Ureter (tissue), 1 donor: ENCODE measurements around the gene TRIAP1. TPM values are rescaled to one million over a fixed set of nuclear protein-coding genes. Genes with fewer than 3 reads are reported as not detected.
"Not testable (repeated sequence)": the region's sequence is repeated elsewhere in the genome, so short reads cannot be mapped to it uniquely, and the experiment has no call there.

Experiments used
- DNase-seq: peaks from one replicate; pipeline ENCODE4 v3.0.0-alpha.2; 2020; ENCODE audit warnings: low spot score
- total RNA-seq: library from RNA; stranded (reverse); gene quantifications from one replicate; pipeline ENCODE4 v1.2.4, GENCODE V29; 2023
- donor health status: DM: yes; HTN: yes; CAD: no.

Gene TRIAP1
- total RNA-seq = 15.8 TPM

- peak; percentile 88 for DNase-seq
Measured at GRCh38 chr12:120445911-120446843, at the start of gene TRIAP1, which contains the start of gene GATC. TSS of gene TRIAP1 (minus strand) at chr12:120446384. CDS start at chr12:120446372, 12 bp downstream. TSS of gene GATC (plus strand) at chr12:120446444. CDS start at chr12:120446481, 37 bp downstream.

- DNase-seq = peak; percentile 47
Measured at GRCh38 chr12:120495186-120495730, 49.1 kb upstream of the TRIAP1 start.

DNA sequence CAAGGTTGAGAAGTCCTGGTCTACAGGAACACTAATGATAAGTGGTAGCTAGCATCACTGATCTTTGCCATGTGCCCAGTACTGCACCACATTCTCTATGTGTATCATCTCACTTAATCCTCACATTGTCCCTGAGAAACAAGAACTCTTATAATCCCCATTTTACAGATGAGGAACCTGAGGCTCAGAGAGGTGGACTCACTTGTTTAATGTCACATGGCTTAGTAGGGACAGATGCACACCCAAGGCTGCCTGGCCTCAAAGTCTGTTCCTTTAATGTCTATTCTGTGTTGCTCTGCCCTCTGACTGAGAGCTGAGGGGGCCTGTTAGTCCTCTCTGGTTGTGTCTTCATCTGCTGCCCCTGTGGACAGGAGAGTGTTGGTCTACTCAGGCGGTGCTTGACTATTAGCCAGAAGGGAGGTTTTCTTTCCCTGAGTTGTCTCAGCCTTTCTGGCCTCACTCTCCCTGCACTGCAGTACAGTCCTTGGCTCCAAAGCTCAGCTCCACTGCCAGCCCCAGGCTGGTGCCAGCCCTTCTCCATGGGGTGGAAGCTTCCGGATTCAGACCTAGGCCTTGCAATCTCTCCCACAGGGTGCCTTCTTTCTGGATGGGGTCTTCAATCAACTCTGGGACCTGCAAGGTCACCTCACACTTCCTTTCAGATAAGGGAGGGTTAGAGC, 44.8 kb upstream of the TRIAP1 start:
- DNase-seq = no peak

DNA sequence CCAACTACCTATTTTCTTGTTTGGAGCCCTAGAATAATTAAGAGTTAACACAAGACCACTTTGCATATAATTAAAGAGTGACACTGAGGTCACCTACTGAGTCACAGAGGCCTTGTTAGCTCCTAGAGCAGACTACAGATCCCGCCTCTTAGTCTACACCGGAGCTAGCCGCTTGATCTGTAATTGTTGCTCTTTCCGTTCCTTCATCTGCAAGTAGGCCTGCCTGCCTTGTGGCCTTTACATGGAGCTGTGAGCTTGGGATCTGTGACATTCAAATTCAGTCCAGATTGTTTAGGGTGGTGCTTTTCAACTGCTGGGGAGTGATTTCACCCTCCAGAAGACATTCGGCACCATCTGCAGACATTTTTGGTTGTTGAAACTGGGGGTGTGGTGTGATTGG, 44.1 kb upstream of the TRIAP1 start:
- no peak for DNase-seq

DNA sequence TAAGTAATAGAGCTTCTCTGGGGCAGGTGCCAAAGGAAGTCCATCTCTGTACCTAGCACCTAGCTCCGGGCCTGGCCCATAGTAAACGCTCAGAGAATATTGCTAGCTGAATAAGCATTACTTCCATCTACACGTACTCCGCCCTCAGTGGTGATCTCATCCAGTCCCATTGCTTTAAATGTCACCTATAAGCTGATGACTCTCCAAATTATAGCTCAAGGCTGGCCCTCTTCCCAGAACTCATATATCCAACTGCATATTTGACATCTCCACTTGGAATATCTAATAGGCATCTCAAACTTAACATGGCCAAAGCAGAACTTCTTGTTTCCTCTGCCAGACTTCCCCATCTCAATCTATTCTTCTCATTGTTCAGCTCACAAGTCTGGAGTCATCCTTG, 42.8 kb upstream of the TRIAP1 start:
- no peak for DNase-seq

GRCh38 chr12:120488057-120488640, 42.0 kb upstream of the TRIAP1 start:
- DNase-seq = no peak

DNA sequence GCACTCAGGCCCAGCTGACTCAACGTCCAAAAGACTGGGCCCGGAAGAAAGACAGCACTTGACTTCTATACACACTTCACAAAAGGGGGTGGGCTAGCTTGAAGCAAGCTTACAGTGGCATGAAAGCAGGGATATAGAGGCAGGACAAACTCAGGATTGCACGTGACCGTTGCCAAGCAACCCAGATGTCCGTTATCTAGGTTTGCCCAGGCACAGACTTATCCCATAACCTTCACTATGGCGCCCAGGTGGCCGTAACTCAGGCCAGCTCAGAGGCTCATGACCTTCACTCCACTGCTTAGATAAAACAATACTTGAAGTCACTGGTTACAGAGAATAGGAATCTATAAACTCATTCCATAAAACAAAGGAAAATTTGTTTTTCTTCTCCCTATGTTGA, 41.4 kb upstream of the TRIAP1 start:
- not testable (repeated sequence) for DNase-seq

- no peak for DNase-seq
Measured at GRCh38 chr12:120485961-120486881, 40.0 kb upstream of the TRIAP1 start.

- no peak for DNase-seq
Measured at GRCh38 chr12:120483621-120484020, 37.4 kb upstream of the TRIAP1 start.

DNA sequence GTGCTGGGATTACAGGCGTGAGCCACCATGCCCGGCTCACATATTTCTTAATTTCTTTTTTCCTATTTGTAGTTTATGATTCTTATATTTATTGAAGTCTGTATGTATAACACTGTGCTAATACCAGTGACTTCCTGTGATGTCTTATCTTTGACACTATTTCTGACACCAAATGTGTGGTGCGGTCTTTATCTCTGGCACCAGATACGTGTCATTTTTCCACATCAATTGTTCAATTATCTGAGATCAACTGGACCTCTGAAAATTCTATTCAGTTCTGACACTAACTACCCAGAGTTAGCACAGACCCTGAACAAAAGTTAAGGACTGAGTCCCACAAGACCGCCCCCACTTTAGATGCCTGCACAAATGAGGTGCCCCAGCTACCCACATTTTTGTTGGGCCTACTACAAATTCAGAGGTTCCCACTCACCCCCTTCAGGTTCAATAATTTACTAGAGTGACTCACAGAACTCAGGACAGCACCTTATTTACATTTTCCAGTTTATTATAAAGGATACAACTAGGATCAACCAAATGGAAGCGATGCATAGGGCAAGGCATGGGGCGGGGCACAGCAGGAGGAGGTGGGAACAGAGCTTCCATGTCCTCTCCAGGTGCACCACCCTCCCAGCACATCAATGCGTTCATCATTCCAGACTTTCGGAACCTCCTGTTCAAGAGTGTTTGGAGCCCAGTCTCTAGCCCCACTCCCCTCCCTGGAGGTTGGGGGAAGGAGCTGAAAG, 35.0 kb upstream of the TRIAP1 start:
- DNase-seq = no peak

- no peak for DNase-seq
Measured at GRCh38 chr12:120480211-120480610, 34.0 kb upstream of the TRIAP1 start.

DNA sequence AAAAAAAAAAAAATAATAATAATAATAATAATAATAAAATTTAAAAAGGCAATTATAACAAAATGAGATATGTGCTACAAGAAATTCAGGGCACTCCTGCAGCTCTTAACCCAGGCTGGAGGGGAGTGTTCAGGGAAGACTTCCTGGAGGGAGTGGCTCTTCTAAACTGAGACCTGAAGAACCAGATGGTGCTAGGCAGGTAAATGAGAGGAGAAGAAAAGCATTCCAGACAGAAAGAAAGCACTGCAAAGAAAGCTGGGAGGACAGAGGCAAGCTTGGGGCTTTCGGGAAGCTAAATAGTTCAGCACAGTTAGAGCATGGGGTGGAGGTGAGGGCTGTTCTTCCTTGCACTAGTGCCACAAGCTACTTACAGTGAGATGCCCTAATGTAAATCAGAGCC, 33.3 kb upstream of the TRIAP1 start:
- DNase-seq = no peak

- DNase-seq = no peak
Measured at GRCh38 chr12:120475643-120476042, 29.5 kb upstream of the TRIAP1 start.

GRCh38 chr12:120474616-120474960, 28.4 kb upstream of the TRIAP1 start:
- peak; percentile 77 for DNase-seq

- DNase-seq = no peak
Measured at GRCh38 chr12:120473807-120474615, 27.8 kb upstream of the TRIAP1 start.

DNA sequence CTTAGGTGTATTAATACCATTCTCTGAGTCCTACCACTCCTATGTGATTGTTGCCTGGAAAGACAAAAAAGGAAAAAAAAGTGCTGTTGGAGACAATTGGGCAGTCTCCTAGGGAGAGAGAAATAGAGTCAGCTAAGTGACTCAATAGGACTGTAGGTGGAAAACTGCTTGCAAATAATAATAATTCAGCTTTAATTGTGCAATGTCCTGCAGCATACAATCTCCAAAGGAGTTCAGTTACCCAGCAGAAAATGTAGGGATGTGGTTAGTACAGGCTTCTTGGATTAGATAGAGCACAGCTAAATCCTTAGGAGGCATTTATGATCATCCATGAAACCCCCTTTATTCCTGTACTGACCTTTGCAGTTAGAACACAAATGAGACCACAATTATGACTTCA, 26.3 kb upstream of the TRIAP1 start:
- DNase-seq = no peak

- DNase-seq = no peak
Measured at GRCh38 chr12:120470150-120470784, 24.1 kb upstream of the TRIAP1 start.

GRCh38 chr12:120469450-120470149, 23.4 kb upstream of the TRIAP1 start, which contains the start of gene SRSF9:
TSS of gene SRSF9 (minus strand) at chr12:120469748. CDS start at chr12:120469609, 139 bp downstream.
- peak; percentile 95 for DNase-seq
